NT2/D1 (cell line): ENCODE measurements around the gene LGALS3.

Source experiments
- DNase-seq: peaks from one replicate; pipeline ENCODE4 v3.0.0-alpha.2; 2011; ENCODE audit warnings: low read depth, low spot score
- H3K27me3 ChIP-seq: 2 replicates; pipeline ENCODE4 v1.6.0; 2011; ENCODE audit warnings: mild to moderate bottlenecking; ENCODE audit not compliant: insufficient read length, insufficient read depth
- H3K36me3 ChIP-seq: 2 replicates; pipeline ENCODE4 v1.6.1; 2011; ENCODE audit warnings: mild to moderate bottlenecking, low read length, mixed read lengths; ENCODE audit not compliant: insufficient read depth, insufficient read length
- H3K4me1 ChIP-seq: 2 replicates; pipeline ENCODE4 v1.5.1; 2011; ENCODE audit not compliant: insufficient read depth, insufficient read length
- H3K4me3 ChIP-seq: 2 replicates; pipeline ENCODE4 v1.5.1; 2011; ENCODE audit warnings: low read depth; ENCODE audit not compliant: insufficient read length
- H3K9ac ChIP-seq: 2 replicates; pipeline ENCODE4 v1.6.0; 2011; ENCODE audit warnings: low read depth; ENCODE audit not compliant: insufficient read length
- H3K9me3 ChIP-seq: 2 replicates; pipeline ENCODE4 v1.5.1; 2011; ENCODE audit warnings: mild to moderate bottlenecking, low read length; ENCODE audit not compliant: insufficient read depth
- SUZ12 ChIP-seq: IDR thresholded peaks from 2 replicates; pipeline ENCODE4 v1.6.1; 2011; ENCODE audit not compliant: insufficient read length, insufficient read depth; ENCODE audit errors: extremely low read depth
- YY1 ChIP-seq: IDR thresholded peaks from 2 replicates; pipeline ENCODE4 v1.6.1; 2011; ENCODE audit not compliant: insufficient read length, insufficient read depth
- ZNF274 ChIP-seq: IDR thresholded peaks from 2 replicates; pipeline ENCODE4 v1.6.1; 2011; ENCODE audit warnings: mild to moderate bottlenecking, low read depth, low read length

The LGALS3 gene

GRCh38 chr14:55127460-55127951, 1.5 kb upstream of the LGALS3 start:
- Histone ChIP-seq H3K9ac (no peak overlapping the region), H3K4me1 (no peaks in the 10 kb centered on the region), H3K27me3 (peaks cover 64% of the 10 kb centered on the region), H3K9me3 (no peaks in the 10 kb centered on the region), H3K4me3 (no peak overlapping the region), H3K36me3 (peaks cover 4% of the 10 kb centered on the region)
- no peak for TF ChIP-seq SUZ12
- no peak for TF ChIP-seq YY1
- no peak for DNase-seq

- Histone ChIP-seq H3K27me3 (peaks cover 64% of the 10 kb centered on the region), H3K9me3 (no peaks in the 10 kb centered on the region), H3K9ac (no peak overlapping the region), H3K36me3 (peaks cover 4% of the 10 kb centered on the region), H3K4me1 (no peaks in the 10 kb centered on the region), H3K4me3 (no peak overlapping the region)
- no peak for TF ChIP-seq ZNF274
- TF ChIP-seq SUZ12 = peak; percentile 30
- TF ChIP-seq YY1 = no peak
- no peak for DNase-seq
These were observed 516 bp upstream of the LGALS3 start for GRCh38 chr14:55128386-55129085.

GRCh38 chr14:55129428-55130195, 560 bp downstream of the LGALS3 start:
- H3K4me1 ChIP-seq = no peaks in the 10 kb centered on the region
- peaks cover 64% of the 10 kb centered on the region for H3K27me3 ChIP-seq
- peaks cover 6% of the 10 kb centered on the region for H3K36me3 ChIP-seq
- H3K9ac ChIP-seq = peak overlapping the region; percentile 77
- H3K4me3 ChIP-seq = peak overlapping the region; percentile 55
- no peaks in the 10 kb centered on the region for H3K9me3 ChIP-seq
- no peak for TF ChIP-seq SUZ12
- no peak for TF ChIP-seq ZNF274
- no peak for TF ChIP-seq YY1
- no peak for DNase-seq

DNA sequence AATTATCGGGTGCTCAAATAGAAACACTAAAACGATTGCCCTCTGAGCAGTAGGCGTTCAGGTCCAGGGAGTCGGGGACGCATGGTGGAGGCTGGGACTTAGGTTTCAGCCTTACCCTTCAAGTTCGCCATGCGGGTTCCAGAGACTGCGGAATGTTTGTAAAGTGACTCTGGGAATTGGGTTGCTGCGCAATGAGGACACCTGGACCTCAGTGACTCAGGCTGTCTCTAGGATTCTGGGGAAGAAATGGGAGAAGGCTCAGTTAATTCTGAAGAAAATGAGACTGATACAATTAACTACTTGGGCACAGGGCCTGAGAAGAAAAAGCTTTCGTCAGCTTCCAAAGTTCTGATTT, 1.1 kb downstream of the LGALS3 start:
- peak overlapping the region; percentile 77 for H3K9ac ChIP-seq
- TF ChIP-seq YY1 (no peak), ZNF274 (no peak), SUZ12 (no peak)
- no peak for DNase-seq
- H3K4me3 ChIP-seq = peak overlapping the region; percentile 55
- H3K4me1 ChIP-seq = no peaks in the 10 kb centered on the region
- H3K36me3 ChIP-seq = peaks cover 7% of the 10 kb centered on the region
- H3K9me3 ChIP-seq = no peaks in the 10 kb centered on the region
- H3K27me3 ChIP-seq = peaks cover 62% of the 10 kb centered on the region

DNA sequence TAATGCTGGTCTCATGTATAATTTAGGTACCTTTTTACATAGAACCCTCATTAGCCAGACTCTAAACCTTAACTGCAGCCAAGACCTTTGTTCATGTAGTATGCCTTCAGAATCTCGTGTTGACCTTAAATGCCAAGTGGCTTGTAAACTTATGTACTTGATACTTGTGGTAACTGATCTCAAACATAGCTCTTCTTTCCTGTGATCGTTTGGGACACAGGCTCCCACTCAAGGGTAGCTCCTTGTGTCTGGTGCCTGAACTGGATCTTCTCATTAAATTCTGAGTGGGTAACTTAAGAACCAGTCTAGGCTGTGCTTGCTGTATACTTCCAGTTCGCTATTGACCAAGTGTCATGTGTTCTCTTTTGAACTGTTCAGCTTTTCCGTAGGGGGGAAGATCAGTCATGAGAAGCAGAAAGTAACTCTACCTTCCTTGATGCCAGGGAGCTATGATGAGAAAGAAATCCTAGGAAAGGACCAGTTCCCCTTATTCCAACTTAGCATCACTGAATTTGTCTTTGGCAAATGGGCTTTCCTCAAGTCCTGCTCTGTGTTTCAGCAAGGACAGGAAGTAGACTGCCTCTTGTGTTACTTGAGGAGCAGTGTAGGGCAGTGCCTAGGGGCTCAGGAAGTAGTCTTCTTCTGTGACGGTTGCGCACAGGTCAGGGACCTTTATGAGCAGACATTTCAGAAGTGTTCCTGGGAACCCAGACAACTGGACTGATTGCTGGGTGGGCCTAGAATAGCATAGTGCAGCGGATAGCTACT, 2.5 kb downstream of the LGALS3 start:
- Histone ChIP-seq H3K4me3 (no peak overlapping the region), H3K9ac (no peak overlapping the region), H3K27me3 (peaks cover 48% of the 10 kb centered on the region), H3K9me3 (no peaks in the 10 kb centered on the region), H3K4me1 (no peaks in the 10 kb centered on the region), H3K36me3 (peaks cover 7% of the 10 kb centered on the region)
- no peak for DNase-seq
- TF ChIP-seq ZNF274 (no peak), SUZ12 (no peak), YY1 (no peak)

GRCh38 chr14:55133416-55133815, 4.4 kb downstream of the LGALS3 start:
- Histone ChIP-seq H3K9ac (no peak overlapping the region), H3K27me3 (peaks cover 30% of the 10 kb centered on the region), H3K4me1 (no peaks in the 10 kb centered on the region), H3K9me3 (no peaks in the 10 kb centered on the region), H3K4me3 (no peak overlapping the region), H3K36me3 (peaks cover 11% of the 10 kb centered on the region)
- TF ChIP-seq ZNF274 = no peak
- no peak for TF ChIP-seq YY1
- no peak for TF ChIP-seq SUZ12
- no peak for DNase-seq

DNA sequence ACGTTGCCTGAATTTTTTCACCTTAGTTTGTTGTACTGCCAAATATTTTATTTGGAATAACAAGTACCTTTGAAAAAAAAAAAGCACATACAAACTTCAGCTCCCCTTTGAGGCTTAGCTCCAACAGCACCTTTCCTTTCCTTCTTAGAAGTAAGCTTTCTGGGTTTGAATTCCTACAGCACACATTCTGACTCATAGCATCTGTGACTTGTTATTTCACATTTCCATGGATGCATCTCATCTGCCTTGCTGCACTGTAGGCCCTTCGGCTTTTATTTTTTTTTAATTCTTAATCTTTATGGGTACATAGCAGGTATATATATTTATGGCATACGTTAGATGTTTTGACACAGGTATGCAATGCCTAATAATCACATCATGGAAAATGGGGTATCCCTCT, 7.2 kb downstream of the LGALS3 start:
- Histone ChIP-seq H3K9me3 (no peaks in the 10 kb centered on the region), H3K9ac (no peak overlapping the region), H3K4me1 (no peaks in the 10 kb centered on the region), H3K4me3 (no peak overlapping the region), H3K27me3 (peaks cover 3% of the 10 kb centered on the region), H3K36me3 (peaks cover 29% of the 10 kb centered on the region)
- TF ChIP-seq ZNF274 = no peak
- TF ChIP-seq YY1 = no peak
- TF ChIP-seq SUZ12 = no peak
- no peak for DNase-seq
